Activated naive CD4-positive, alpha-beta T cell treated with anti-CD3 and anti-CD28 coated beads for 36 hours (primary cell): ENCODE data around the gene GPRIN2. TPM values are rescaled to one million over a fixed set of nuclear protein-coding genes. Genes with fewer than 3 reads are reported as not detected.

Source experiments
- CTCF ChIA-PET: fragments of 350-600 bp; sonication (Branson Sonifier 250); formaldehyde crosslinking; loops from one replicate; lab custom pipeline; 2021; ENCODE audit warnings: antibody characterized with exemption; lab: Charles Lee
- DNase-seq: peaks from one replicate; pipeline ENCODE4 v3.0.0-alpha.2; 2020
- H3K27ac Mint-ChIP-seq: one replicate; pipeline ENCODE4 v1.8.0; 2021; ENCODE audit warnings: mild to moderate bottlenecking, mixed read lengths
- H3K27me3 Mint-ChIP-seq: one replicate; pipeline ENCODE4 v1.8.0; 2021; ENCODE audit warnings: low read depth, mixed read lengths
- H3K36me3 Mint-ChIP-seq: one replicate; pipeline ENCODE4 v1.8.0; 2021; ENCODE audit warnings: low read depth, mixed read lengths
- H3K4me1 Mint-ChIP-seq: one replicate; pipeline ENCODE4 v1.8.0; 2021; ENCODE audit warnings: low read depth, mixed read lengths
- H3K4me3 Mint-ChIP-seq: one replicate; pipeline ENCODE4 v1.8.0; 2021; ENCODE audit warnings: mild to moderate bottlenecking, moderate library complexity, mixed read lengths
- H3K9me3 Mint-ChIP-seq: one replicate; pipeline ENCODE4 v1.8.0; 2021; ENCODE audit warnings: mixed read lengths
- intact Hi-C: fragments of 100-400 bp; cut with micrococcal nuclease; formaldehyde crosslinking; loops from one replicate; pipeline ENCODE4 v1.15.1; 2023
- total RNA-seq, 2 experiments: library from RNA; stranded (reverse); gene quantifications; one replicate each; pipeline ENCODE4 v1.2.3, GENCODE V29; 2021

Gene GPRIN2
- total RNA-seq, 2 experiments from 2014 or later = not detected

GRCh38 chr10:46543466-46544377, 12.7 kb downstream of the GPRIN2 start:
- Mint-ChIP-seq H3K4me1 (peaks cover 5% of the 10 kb centered on the region), H3K36me3 (no peaks in the 10 kb centered on the region), H3K9me3 (no peaks in the 10 kb centered on the region), H3K27ac (no peak overlapping the region), H3K4me3 (no peak overlapping the region), H3K27me3 (peaks cover 32% of the 10 kb centered on the region)
- peak; percentile 1 for DNase-seq
- intact Hi-C loops = no loop called here
- CTCF ChIA-PET = interaction anchor here (0.8 kb wide), 1 partner anchor 8 kb away, joined by 4 read pairs; no protein-coding TSS in a partner anchor

GRCh38 chr10:46542567-46543465, 13.6 kb downstream of the GPRIN2 start:
- H3K27ac Mint-ChIP-seq = no peak overlapping the region
- CTCF ChIA-PET = interaction anchor here (0.8 kb wide), 1 partner anchor 9 kb away, joined by 4 read pairs; no protein-coding TSS in a partner anchor
- no peaks in the 10 kb centered on the region for H3K36me3 Mint-ChIP-seq
- H3K9me3 Mint-ChIP-seq = no peaks in the 10 kb centered on the region
- H3K4me1 Mint-ChIP-seq = peaks cover 5% of the 10 kb centered on the region
- intact Hi-C loops = no loop called here
- H3K4me3 Mint-ChIP-seq = no peak overlapping the region
- peak; percentile 3 for DNase-seq
- H3K27me3 Mint-ChIP-seq = peaks cover 37% of the 10 kb centered on the region

- Mint-ChIP-seq H3K4me1 (peaks cover 5% of the 10 kb centered on the region), H3K27ac (no peak overlapping the region), H3K27me3 (peaks cover 43% of the 10 kb centered on the region), H3K4me3 (no peak overlapping the region), H3K36me3 (no peaks in the 10 kb centered on the region), H3K9me3 (no peaks in the 10 kb centered on the region)
- intact Hi-C loops = no loop called here
- CTCF ChIA-PET = no interaction called here
- DNase-seq = peak; percentile 3
Measured at GRCh38 chr10:46541735-46542566, 14.5 kb downstream of the GPRIN2 start.

GRCh38 chr10:46541017-46541661, 15.3 kb downstream of the GPRIN2 start:
- intact Hi-C loops = no loop called here
- Mint-ChIP-seq H3K27ac (no peak overlapping the region), H3K4me1 (peaks cover 5% of the 10 kb centered on the region), H3K27me3 (peaks cover 46% of the 10 kb centered on the region), H3K4me3 (no peak overlapping the region), H3K9me3 (no peaks in the 10 kb centered on the region), H3K36me3 (no peaks in the 10 kb centered on the region)
- CTCF ChIA-PET = interaction anchor here (1.1 kb wide), 1 partner anchor 11 kb away, joined by 4 read pairs; no protein-coding TSS in a partner anchor
- no peak for DNase-seq

GRCh38 chr10:46540412-46541016, 15.9 kb downstream of the GPRIN2 start:
- intact Hi-C loops = no loop called here
- no peaks in the 10 kb centered on the region for H3K36me3 Mint-ChIP-seq
- no peak overlapping the region for H3K27ac Mint-ChIP-seq
- no peak overlapping the region for H3K4me3 Mint-ChIP-seq
- H3K9me3 Mint-ChIP-seq = no peaks in the 10 kb centered on the region
- no peak for DNase-seq
- H3K27me3 Mint-ChIP-seq = peaks cover 46% of the 10 kb centered on the region
- H3K4me1 Mint-ChIP-seq = peaks cover 5% of the 10 kb centered on the region
- CTCF ChIA-PET = interaction anchor here (1.1 kb wide), 1 partner anchor 12 kb away, joined by 4 read pairs; no protein-coding TSS in a partner anchor

- Mint-ChIP-seq H3K4me3 (no peak overlapping the region), H3K27me3 (peaks cover 46% of the 10 kb centered on the region)
Measured at GRCh38 chr10:46539596-46540411, 16.7 kb downstream of the GPRIN2 start.

GRCh38 chr10:46538717-46539426, 17.6 kb downstream of the GPRIN2 start:
- CTCF ChIA-PET = no interaction called here

More at GRCh38 chr10:46539596-46540411, 16.7 kb downstream of the GPRIN2 start:
- H3K9me3 Mint-ChIP-seq = no peaks in the 10 kb centered on the region
- no peaks in the 10 kb centered on the region for H3K36me3 Mint-ChIP-seq
- H3K4me1 Mint-ChIP-seq = peaks cover 5% of the 10 kb centered on the region
- intact Hi-C loops = no loop called here
- DNase-seq = no peak
- H3K27ac Mint-ChIP-seq = no peak overlapping the region
- CTCF ChIA-PET = interaction anchor here (1.1 kb wide), 1 partner anchor 13 kb away, joined by 4 read pairs; no protein-coding TSS in a partner anchor

GRCh38 chr10:46538155-46538554, 18.3 kb downstream of the GPRIN2 start:
- Mint-ChIP-seq H3K36me3 (no peaks in the 10 kb centered on the region), H3K27ac (no peak overlapping the region), H3K4me3 (no peak overlapping the region), H3K27me3 (peaks cover 43% of the 10 kb centered on the region), H3K9me3 (no peaks in the 10 kb centered on the region), H3K4me1 (peaks cover 5% of the 10 kb centered on the region)
- intact Hi-C loops = no loop called here
- CTCF ChIA-PET = no interaction called here
- DNase-seq = no peak

More at GRCh38 chr10:46538717-46539426, 17.6 kb downstream of the GPRIN2 start:
- H3K27ac Mint-ChIP-seq = no peak overlapping the region
- DNase-seq = no peak
- H3K4me3 Mint-ChIP-seq = no peak overlapping the region
- H3K9me3 Mint-ChIP-seq = no peaks in the 10 kb centered on the region
- H3K27me3 Mint-ChIP-seq = peaks cover 46% of the 10 kb centered on the region
- peaks cover 5% of the 10 kb centered on the region for H3K4me1 Mint-ChIP-seq
- H3K36me3 Mint-ChIP-seq = no peaks in the 10 kb centered on the region
- intact Hi-C loops = no loop called here

GRCh38 chr10:46537309-46537708, 19.1 kb downstream of the GPRIN2 start:
- CTCF ChIA-PET = no interaction called here
- no peak overlapping the region for H3K4me3 Mint-ChIP-seq
- DNase-seq = no peak
- H3K36me3 Mint-ChIP-seq = no peaks in the 10 kb centered on the region
- no peaks in the 10 kb centered on the region for H3K9me3 Mint-ChIP-seq
- peaks cover 36% of the 10 kb centered on the region for H3K27me3 Mint-ChIP-seq
- intact Hi-C loops = no loop called here
- H3K27ac Mint-ChIP-seq = no peak overlapping the region
- peaks cover 4% of the 10 kb centered on the region for H3K4me1 Mint-ChIP-seq

- DNase-seq = no peak
- Mint-ChIP-seq H3K4me1 (peaks cover 2% of the 10 kb centered on the region), H3K9me3 (no peaks in the 10 kb centered on the region), H3K4me3 (no peak overlapping the region), H3K27me3 (peaks cover 32% of the 10 kb centered on the region), H3K36me3 (no peaks in the 10 kb centered on the region), H3K27ac (no peak overlapping the region)
- CTCF ChIA-PET = no interaction called here
- intact Hi-C loops = no loop called here
Measured at GRCh38 chr10:46536781-46537180, 19.7 kb downstream of the GPRIN2 start.
